ENCODE results near the gene CTIF.
"Not testable (repeated sequence)": the region's sequence is repeated elsewhere in the genome, so short reads cannot be mapped to it uniquely, and the experiment has no call there.

CTIF gene

GRCh38 chr18:48804856-48805610 lies 266.2 kb downstream of the CTIF start:
- DNase-seq (ENCODE audit: low read depth), result no peak

- no peak for DNase-seq (ENCODE audit: low read depth)
Measured at GRCh38 chr18:48805826-48806535, 267.1 kb downstream of the CTIF start.

- DNase-seq (ENCODE audit: low read depth), result no peak
Measured at GRCh38 chr18:48806551-48807261, 267.9 kb downstream of the CTIF start.

- DNase-seq (ENCODE audit: low read depth), result no peak
Measured at GRCh38 chr18:48808476-48808875, 269.6 kb downstream of the CTIF start.

- DNase-seq (ENCODE audit: low read depth), result no peak
Measured at GRCh38 chr18:48809365-48809764, 270.5 kb downstream of the CTIF start.

GRCh38 chr18:48810805-48811204 lies 272.0 kb downstream of the CTIF start:
- DNase-seq (ENCODE audit: low read depth), result no peak

- DNase-seq (ENCODE audit: low read depth), result no peak
Measured at GRCh38 chr18:48811401-48811800, 272.6 kb downstream of the CTIF start.

- DNase-seq (ENCODE audit: low read depth), result not testable (repeated sequence)
Measured at GRCh38 chr18:48811977-48812451, 273.2 kb downstream of the CTIF start.

GRCh38 chr18:48813321-48813720 lies 274.5 kb downstream of the CTIF start:
- no peak for DNase-seq (ENCODE audit: low read depth)

- no peak for DNase-seq (ENCODE audit: low read depth)
Measured at GRCh38 chr18:48813833-48814489, 275.1 kb downstream of the CTIF start.

GRCh38 chr18:48814490-48815178 lies 275.8 kb downstream of the CTIF start:
- DNase-seq (ENCODE audit: low read depth), result no peak

- no peak for DNase-seq (ENCODE audit: low read depth)
Measured at GRCh38 chr18:48815179-48815515, 276.3 kb downstream of the CTIF start.

GRCh38 chr18:48815581-48816324 lies 276.9 kb downstream of the CTIF start:
- DNase-seq (ENCODE audit: low read depth), result no peak

- DNase-seq (ENCODE audit: low read depth), result no peak
Measured at GRCh38 chr18:48816554-48816953, 277.7 kb downstream of the CTIF start.

- no peak for DNase-seq (ENCODE audit: low read depth)
Measured at GRCh38 chr18:48817021-48817461, 278.2 kb downstream of the CTIF start.

GRCh38 chr18:48818329-48819254 lies 279.8 kb downstream of the CTIF start:
- no peak for DNase-seq (ENCODE audit: low read depth)

GRCh38 chr18:48819276-48819675 lies 280.4 kb downstream of the CTIF start:
- no peak for DNase-seq (ENCODE audit: low read depth)

GRCh38 chr18:48819781-48820482 lies 281.1 kb downstream of the CTIF start:
- no peak for DNase-seq (ENCODE audit: low read depth)

All from stimulated activated CD8-positive, alpha-beta memory T cell treated with anti-CD3 and anti-CD28 coated beads, Interleukin-7, amount 100 ng/mL, for 24 hours (primary cell).